Effector memory CD8-positive, alpha-beta T cell (primary cell): ENCODE results near the gene ODR4.
"Not testable (repeated sequence)": the region's sequence is repeated elsewhere in the genome, so short reads cannot be mapped to it uniquely, and the experiment has no call there.

Experiments used
- ATAC-seq: fragments of 150-1000 bp; cut with Tn5 transposase; replicated peaks from 2 replicates; pipeline ENCODE4 v1.10.0; 2021; ENCODE audit warnings: mild to moderate bottlenecking, moderate library complexity
- DNase-seq, 3 experiments: peaks; one replicate each; pipeline ENCODE4 v3.0.0; 2021
- H3K27ac Mint-ChIP-seq, 2 donors: one replicate each; pipeline ENCODE4 v1.8.0; 2022; ENCODE audit warnings: mild to moderate bottlenecking in 2 of 2, mixed read lengths in 2 of 2, moderate library complexity in 2 of 2
- H3K27me3 Mint-ChIP-seq, 2 donors: one replicate each; pipeline ENCODE4 v1.8.0; 2022; ENCODE audit warnings: mixed read lengths in 2 of 2
- H3K36me3 Mint-ChIP-seq: one replicate; pipeline ENCODE4 v1.8.0; 2022; ENCODE audit warnings: mild to moderate bottlenecking, moderate library complexity, mixed read lengths; ENCODE audit not compliant: insufficient read depth
- H3K4me1 Mint-ChIP-seq, 2 donors: one replicate each; pipeline ENCODE4 v1.8.0; 2022; ENCODE audit warnings: low read depth in 2 of 2, mixed read lengths in 2 of 2
- H3K4me3 Mint-ChIP-seq, 2 donors: one replicate each; pipeline ENCODE4 v1.8.0; 2022; ENCODE audit warnings: mild to moderate bottlenecking in 2 of 2, mixed read lengths in 2 of 2, moderate library complexity in 2 of 2
- H3K9me3 Mint-ChIP-seq, 2 donors: one replicate each; pipeline ENCODE4 v1.8.0; 2022; ENCODE audit warnings: mixed read lengths in 2 of 2
- total RNA-seq, 9 experiments: gene quantifications; one replicate each; lab custom pipeline; 2026; lab: John Stamatoyannopoulos, UW

ODR4 gene
- total RNA-seq = 32.3 to 61.2 (median 45.5) reads per million in 9 experiments

- ATAC-seq (peak; percentile 79), DNase-seq (peak; percentile 94 to 95 (median 95))
- H3K27ac Mint-ChIP-seq = peak within 1 kb of the TSS; percentile 96 to 98
- no peaks in the 10 kb centered on the region for H3K9me3 Mint-ChIP-seq
- peaks cover 15 to 33% of the 10 kb centered on the region in 2 donors for H3K4me1 Mint-ChIP-seq
- H3K4me3 Mint-ChIP-seq = peak within 1 kb of the TSS; percentile 92 to 98
- H3K36me3 Mint-ChIP-seq = peaks cover 60% of the 10 kb centered on the region
- H3K27me3 Mint-ChIP-seq = no peaks in the 10 kb centered on the region
Observed at GRCh38 chr1:186375152-186375928, at the start of gene ODR4, which contains the start of gene TPR. Gene ODR4 (plus strand): TSS chr1:186375838. CDS start chr1:186379786, 3,948 bp downstream. Gene TPR (minus strand): TSS chr1:186375253. CDS start chr1:186375028, 225 bp downstream.

- DNase-seq = no peak
- Mint-ChIP-seq H3K9me3 (no peaks in the 10 kb centered on the region), H3K36me3 (peaks cover 81% of the 10 kb centered on the region), H3K27me3 (no peaks in the 10 kb centered on the region), H3K27ac (peak overlapping the region; percentile 17 to 59), H3K4me1 (peaks cover 0 to 6% of the 10 kb centered on the region in 2 donors), H3K4me3 (no peak overlapping the region)
- no peak for ATAC-seq
Observed at GRCh38 chr1:186326009-186326408, 49.6 kb upstream of the ODR4 start.

GRCh38 chr1:186327331-186327730 lies 48.3 kb upstream of the ODR4 start:
- Mint-ChIP-seq H3K27me3 (no peaks in the 10 kb centered on the region), H3K4me3 (no peak overlapping the region), H3K36me3 (peaks cover 74% of the 10 kb centered on the region), H3K27ac (peak overlapping the region in 1 of 2 donors; percentile 73), H3K9me3 (no peaks in the 10 kb centered on the region), H3K4me1 (no peaks in the 10 kb centered on the region)
- DNase-seq (no peak), ATAC-seq (no peak)

- Mint-ChIP-seq H3K4me3 (no peak overlapping the region), H3K4me1 (no peaks in the 10 kb centered on the region)
- ATAC-seq = no peak
Observed at GRCh38 chr1:186330758-186331157, 44.9 kb upstream of the ODR4 start.

GRCh38 chr1:186337554-186337953 lies 38.1 kb upstream of the ODR4 start:
- H3K4me1 Mint-ChIP-seq = peaks cover 0 to 4% of the 10 kb centered on the region in 2 donors
- peaks cover 89% of the 10 kb centered on the region for H3K36me3 Mint-ChIP-seq
- no peak overlapping the region for H3K4me3 Mint-ChIP-seq
- ATAC-seq (no peak), DNase-seq (no peak)
- no peak overlapping the region for H3K27ac Mint-ChIP-seq
- no peaks in the 10 kb centered on the region for H3K27me3 Mint-ChIP-seq
- H3K9me3 Mint-ChIP-seq = no peaks in the 10 kb centered on the region

More at GRCh38 chr1:186330758-186331157, 44.9 kb upstream of the ODR4 start:
- Mint-ChIP-seq H3K9me3 (no peaks in the 10 kb centered on the region), H3K36me3 (peaks cover 74% of the 10 kb centered on the region), H3K27ac (no peak overlapping the region), H3K27me3 (no peaks in the 10 kb centered on the region)
- DNase-seq = no peak

- no peak overlapping the region for H3K4me3 Mint-ChIP-seq
- H3K27me3 Mint-ChIP-seq = no peaks in the 10 kb centered on the region
- ATAC-seq (no peak), DNase-seq (no peak)
- H3K4me1 Mint-ChIP-seq = peaks cover 0 to 4% of the 10 kb centered on the region in 2 donors
- peaks cover 94% of the 10 kb centered on the region for H3K36me3 Mint-ChIP-seq
- no peak overlapping the region for H3K27ac Mint-ChIP-seq
- no peaks in the 10 kb centered on the region for H3K9me3 Mint-ChIP-seq
Observed at GRCh38 chr1:186340772-186341171, 34.9 kb upstream of the ODR4 start.

GRCh38 chr1:186347837-186348691 lies 27.6 kb upstream of the ODR4 start:
- H3K9me3 Mint-ChIP-seq, ATAC-seq, H3K27me3 Mint-ChIP-seq, H3K4me3 Mint-ChIP-seq, H3K4me1 Mint-ChIP-seq, DNase-seq: not testable (repeated sequence)
- peaks cover 89% of the 10 kb centered on the region for H3K36me3 Mint-ChIP-seq
- peak overlapping the region in 1 of 2 donors; percentile 64 for H3K27ac Mint-ChIP-seq

GRCh38 chr1:186374303-186375151 lies 1.1 kb upstream of the ODR4 start:
- Mint-ChIP-seq H3K27me3 (no peaks in the 10 kb centered on the region), H3K4me3 (peak overlapping the region; percentile 92 to 98), H3K4me1 (peaks cover 15 to 32% of the 10 kb centered on the region in 2 donors), H3K9me3 (no peaks in the 10 kb centered on the region), H3K27ac (peak overlapping the region; percentile 96 to 98), H3K36me3 (peaks cover 61% of the 10 kb centered on the region)
- DNase-seq (peak; percentile 15 to 32 (median 25)), ATAC-seq (peak; percentile 9)

GRCh38 chr1:186375929-186376319 lies 286 bp downstream of the ODR4 start:
- Mint-ChIP-seq H3K27ac (peak overlapping the region; percentile 96 to 98), H3K27me3 (no peaks in the 10 kb centered on the region), H3K9me3 (no peaks in the 10 kb centered on the region), H3K4me1 (peaks cover 15 to 30% of the 10 kb centered on the region in 2 donors), H3K4me3 (peak overlapping the region; percentile 92 to 98), H3K36me3 (peaks cover 60% of the 10 kb centered on the region)
- DNase-seq (no peak), ATAC-seq (peak; percentile 4)

GRCh38 chr1:186386725-186387383 lies 11.2 kb downstream of the ODR4 start:
- Mint-ChIP-seq H3K4me3 (no peak overlapping the region), H3K36me3 (peaks cover 55% of the 10 kb centered on the region), H3K27me3 (no peaks in the 10 kb centered on the region), H3K9me3 (no peaks in the 10 kb centered on the region), H3K4me1 (peaks cover 0 to under 1% of the 10 kb centered on the region in 2 donors), H3K27ac (no peak overlapping the region)
- ATAC-seq (no peak), DNase-seq (no peak)

- no peaks in the 10 kb centered on the region for H3K27me3 Mint-ChIP-seq
- H3K36me3 Mint-ChIP-seq = peaks cover 73% of the 10 kb centered on the region
- no peaks in the 10 kb centered on the region for H3K4me1 Mint-ChIP-seq
- no peak overlapping the region for H3K4me3 Mint-ChIP-seq
- H3K27ac Mint-ChIP-seq = peak overlapping the region in 1 of 2 donors; percentile 59
- ATAC-seq (no peak), DNase-seq (no peak)
- H3K9me3 Mint-ChIP-seq = no peaks in the 10 kb centered on the region
Observed at GRCh38 chr1:186390925-186391324, 15.3 kb downstream of the ODR4 start.

- Mint-ChIP-seq H3K27me3 (no peaks in the 10 kb centered on the region), H3K4me3 (no peak overlapping the region), H3K4me1 (no peaks in the 10 kb centered on the region), H3K27ac (no peak overlapping the region), H3K9me3 (no peaks in the 10 kb centered on the region), H3K36me3 (peaks cover 73% of the 10 kb centered on the region)
- no peak for ATAC-seq
- no peak for DNase-seq
Observed at GRCh38 chr1:186391841-186392240, 16.2 kb downstream of the ODR4 start.
